Activated naive CD8-positive, alpha-beta T cell treated with anti-CD3 and anti-CD28 coated beads for 36 hours (primary cell): ENCODE results near the gene CDIPT. TPM values are rescaled to one million over a fixed set of nuclear protein-coding genes. Genes with fewer than 3 reads are reported as not detected.
"Not testable (repeated sequence)": the region's sequence is repeated elsewhere in the genome, so short reads cannot be mapped to it uniquely, and the experiment has no call there.

ENCODE experiments used
- DNase-seq: peaks from one replicate; pipeline ENCODE4 v3.0.0; 2021
- H3K27ac Mint-ChIP-seq: one replicate; pipeline ENCODE4 v1.8.0; 2022; ENCODE audit warnings: mild to moderate bottlenecking, moderate library complexity, mixed read lengths
- H3K27me3 Mint-ChIP-seq: one replicate; pipeline ENCODE4 v1.8.0; 2022; ENCODE audit warnings: mild to moderate bottlenecking, mixed read lengths
- H3K36me3 Mint-ChIP-seq: one replicate; pipeline ENCODE4 v1.8.0; 2021; ENCODE audit warnings: mild to moderate bottlenecking, mixed read lengths
- H3K4me1 Mint-ChIP-seq: one replicate; pipeline ENCODE4 v1.8.0; 2021; ENCODE audit warnings: mixed read lengths
- H3K4me3 Mint-ChIP-seq: one replicate; pipeline ENCODE4 v1.8.0; 2022; ENCODE audit warnings: mild to moderate bottlenecking, moderate library complexity, mixed read lengths
- H3K9me3 Mint-ChIP-seq: one replicate; pipeline ENCODE4 v1.8.0; 2022; ENCODE audit warnings: mixed read lengths
- total RNA-seq, 2 experiments: library from RNA; stranded (reverse); gene quantifications; one replicate each; pipeline ENCODE4 v1.2.3, GENCODE V29; 2021

CDIPT gene
- total RNA-seq, 2 experiments from 2014 or later = 46.8 to 50.6 TPM

DNA sequence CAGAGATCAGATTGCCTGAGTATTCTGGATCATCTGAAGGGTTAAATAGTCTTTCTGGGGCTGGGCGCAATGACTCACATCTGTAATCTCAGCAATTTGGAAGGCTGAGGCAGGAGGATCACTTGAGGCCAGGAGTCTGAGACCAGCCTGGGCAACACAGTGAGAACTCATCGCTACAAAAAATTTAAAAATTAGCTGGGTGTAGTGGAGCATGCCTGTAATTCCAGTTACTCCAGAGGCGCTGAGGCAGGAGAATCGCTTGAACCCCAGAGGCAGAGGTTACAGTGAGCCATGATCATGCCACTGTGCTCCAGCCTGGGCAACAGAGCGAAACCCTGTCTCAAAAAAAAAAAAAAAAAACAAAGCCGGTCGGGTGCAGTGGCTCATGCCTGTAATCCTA, 27.1 kb downstream of the CDIPT start:
- peaks cover 11% of the 10 kb centered on the region for H3K4me1 Mint-ChIP-seq
- H3K27ac Mint-ChIP-seq = no peak overlapping the region
- H3K4me3 Mint-ChIP-seq = no peak overlapping the region
- DNase-seq = no peak
- H3K36me3 Mint-ChIP-seq = peaks cover 9% of the 10 kb centered on the region
- H3K27me3 Mint-ChIP-seq = no peaks in the 10 kb centered on the region
- no peaks in the 10 kb centered on the region for H3K9me3 Mint-ChIP-seq

DNA sequence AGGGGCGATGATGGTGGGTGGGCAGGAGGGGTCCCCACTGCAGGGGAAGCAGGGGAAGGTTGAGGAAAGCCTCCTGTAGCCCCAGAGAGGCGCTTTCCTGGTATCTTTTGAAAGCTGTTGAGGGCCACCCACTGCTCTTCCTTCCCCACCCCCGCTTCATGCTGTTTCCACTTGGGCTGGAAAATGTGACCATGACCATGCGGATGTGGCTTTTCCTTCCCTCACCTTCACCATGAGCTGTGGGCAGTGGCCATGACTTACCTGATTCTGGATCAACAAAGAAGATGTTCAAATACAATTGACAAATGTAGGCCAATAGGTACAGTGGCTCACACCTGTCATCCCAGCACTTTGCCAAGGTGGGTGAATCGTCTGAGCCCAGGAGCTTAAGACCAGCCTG, 28.9 kb downstream of the CDIPT start:
- Mint-ChIP-seq H3K4me3 (no peak overlapping the region), H3K27me3 (no peaks in the 10 kb centered on the region), H3K36me3 (peaks cover 9% of the 10 kb centered on the region), H3K27ac (peak overlapping the region; percentile 54), H3K4me1 (peaks cover 17% of the 10 kb centered on the region), H3K9me3 (no peaks in the 10 kb centered on the region)
- DNase-seq = no peak

DNA sequence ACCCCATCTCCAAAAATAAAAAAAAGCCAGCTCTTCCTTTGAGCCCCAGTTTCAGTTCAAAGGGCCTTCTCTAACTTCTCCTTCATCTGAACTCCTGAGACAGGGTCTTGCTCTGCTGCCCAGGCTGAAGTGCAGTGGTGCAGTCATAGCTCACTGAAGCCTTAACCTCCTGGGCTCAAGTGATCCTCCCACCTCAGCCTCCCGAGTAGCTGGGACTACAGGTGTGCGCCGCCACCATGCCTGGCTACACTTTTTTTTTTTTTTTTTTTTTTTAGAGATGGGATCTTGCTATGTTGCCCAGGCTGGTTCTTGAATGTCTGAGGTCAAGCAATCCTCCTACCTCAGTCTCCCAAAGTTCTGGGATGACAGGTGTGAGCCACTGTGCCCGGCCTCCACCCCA, 29.8 kb downstream of the CDIPT start:
- H3K4me1 Mint-ChIP-seq = peaks cover 19% of the 10 kb centered on the region
- not testable (repeated sequence) for DNase-seq, H3K36me3 Mint-ChIP-seq, H3K27ac Mint-ChIP-seq, H3K4me3 Mint-ChIP-seq, H3K27me3 Mint-ChIP-seq, H3K9me3 Mint-ChIP-seq

DNA sequence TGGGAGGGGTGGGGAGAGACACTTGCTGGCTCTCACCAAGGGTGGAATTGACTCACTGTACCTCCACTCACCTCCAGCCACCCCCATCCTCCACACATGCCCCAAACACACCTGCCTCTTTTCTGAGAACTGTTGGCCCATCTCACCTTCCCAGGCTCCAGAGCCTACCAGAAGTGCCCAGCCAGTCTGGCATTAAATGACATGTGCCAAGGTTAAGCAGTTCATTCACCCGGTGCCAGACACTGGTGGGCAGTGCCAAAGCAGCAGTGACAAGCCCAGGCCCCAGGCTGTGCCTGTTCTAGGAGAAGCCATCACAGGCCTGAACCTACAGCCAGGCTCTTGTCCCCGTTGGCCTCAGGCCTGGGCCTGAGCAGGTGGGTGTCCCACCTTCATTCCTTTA, 31.5 kb downstream of the CDIPT start:
- DNase-seq = no peak
- H3K36me3 Mint-ChIP-seq = peaks cover 9% of the 10 kb centered on the region
- H3K27ac Mint-ChIP-seq = no peak overlapping the region
- peaks cover 32% of the 10 kb centered on the region for H3K4me1 Mint-ChIP-seq
- H3K9me3 Mint-ChIP-seq = no peaks in the 10 kb centered on the region
- no peak overlapping the region for H3K4me3 Mint-ChIP-seq
- H3K27me3 Mint-ChIP-seq = no peaks in the 10 kb centered on the region

DNA sequence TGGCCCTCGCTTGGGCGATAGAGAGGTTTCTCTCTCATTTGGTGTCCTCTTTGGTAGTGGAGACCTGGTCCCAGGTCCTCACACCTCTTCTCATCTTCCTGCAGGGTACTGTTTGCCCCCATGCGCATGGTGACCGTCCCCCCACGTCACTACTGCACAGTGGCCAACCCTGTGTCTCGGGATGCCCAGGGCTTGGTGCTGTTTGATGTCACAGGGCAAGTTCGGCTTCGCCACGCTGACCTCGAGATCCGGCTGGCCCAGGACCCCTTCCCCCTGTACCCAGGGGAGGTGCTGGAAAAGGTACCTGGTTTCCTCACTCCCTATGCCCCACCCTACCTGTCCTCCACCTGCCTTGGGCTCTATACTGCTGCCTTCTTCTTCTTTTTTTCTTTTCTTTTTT, 32.3 kb downstream of the CDIPT start:
- H3K4me1 Mint-ChIP-seq = peaks cover 39% of the 10 kb centered on the region
- H3K27ac Mint-ChIP-seq = no peak overlapping the region

DNA sequence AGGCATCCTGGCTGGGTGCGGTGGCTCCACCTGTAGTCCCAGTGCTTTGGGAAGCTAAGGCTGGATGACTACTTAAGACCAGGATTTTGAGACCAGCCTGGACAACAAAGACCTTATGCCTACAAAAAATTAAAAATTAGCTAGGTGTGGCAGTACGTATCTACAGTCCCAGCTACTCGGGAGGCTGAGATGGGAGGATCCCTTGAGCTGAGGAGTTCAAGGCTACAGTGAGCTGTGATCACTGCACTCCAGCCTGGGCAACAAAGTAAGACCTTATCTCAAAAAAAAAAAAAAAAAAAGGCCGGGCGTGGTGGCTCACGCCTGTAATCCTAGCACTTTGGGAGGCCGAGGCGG, 36.7 kb downstream of the CDIPT start:
- no peaks in the 10 kb centered on the region for H3K9me3 Mint-ChIP-seq
- H3K36me3 Mint-ChIP-seq = peaks cover 2% of the 10 kb centered on the region
- H3K27ac Mint-ChIP-seq = peak overlapping the region; percentile 97
- peaks cover 68% of the 10 kb centered on the region for H3K4me1 Mint-ChIP-seq
- DNase-seq = no peak
- peak overlapping the region; percentile 78 for H3K4me3 Mint-ChIP-seq
- H3K27me3 Mint-ChIP-seq = no peaks in the 10 kb centered on the region

More for the DNA sequence above, 32.3 kb downstream of the CDIPT start:
- peaks cover 9% of the 10 kb centered on the region for H3K36me3 Mint-ChIP-seq
- no peaks in the 10 kb centered on the region for H3K27me3 Mint-ChIP-seq
- H3K9me3 Mint-ChIP-seq = no peaks in the 10 kb centered on the region
- H3K4me3 Mint-ChIP-seq = no peak overlapping the region
- DNase-seq = no peak

DNA sequence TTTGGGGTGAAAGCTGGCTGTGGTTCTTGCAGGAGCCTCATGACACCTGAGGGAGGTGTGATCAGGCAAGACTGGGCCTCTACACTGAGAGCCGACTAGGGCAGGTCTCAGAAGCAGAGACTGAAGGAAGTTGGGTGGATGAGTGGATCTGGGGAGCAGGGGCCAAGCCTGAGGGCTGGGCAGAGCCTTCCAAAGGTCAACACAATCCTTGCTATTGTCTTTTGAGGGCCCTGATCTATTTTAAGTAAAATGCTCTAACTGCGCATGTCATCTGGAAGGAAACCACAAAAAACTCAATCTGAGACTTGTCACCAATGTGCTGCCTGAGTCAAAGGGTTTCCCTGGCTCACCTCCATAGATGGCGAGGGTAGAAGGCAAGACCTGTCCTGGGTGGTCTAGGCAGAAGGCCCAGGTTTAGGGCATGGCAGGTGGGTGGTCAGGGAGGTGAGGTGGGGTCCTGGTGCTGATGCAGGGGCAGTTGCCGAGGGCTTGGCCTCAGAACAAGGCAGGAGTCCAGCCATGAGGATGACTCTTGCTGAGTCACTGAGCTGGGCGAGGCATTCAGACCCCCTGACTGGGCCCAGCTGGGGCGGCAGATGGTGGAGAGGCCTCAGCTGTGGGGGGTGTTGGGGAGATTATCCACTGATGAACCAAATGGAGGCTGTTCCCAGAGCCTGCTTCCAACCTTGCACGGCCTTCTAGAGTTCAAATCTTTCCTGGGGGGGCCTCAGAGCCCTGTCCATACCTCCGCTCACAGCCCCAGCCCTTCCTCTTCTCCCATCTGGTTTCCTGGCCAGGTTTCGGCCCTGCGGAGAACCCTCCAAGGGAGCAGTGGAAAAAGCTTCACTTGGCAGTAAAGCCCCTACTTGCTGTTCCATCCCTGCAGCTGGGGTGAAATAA, 37.6 kb downstream of the CDIPT start:
- peak overlapping the region; percentile 97 for H3K27ac Mint-ChIP-seq
- peaks cover 71% of the 10 kb centered on the region for H3K4me1 Mint-ChIP-seq
- no peaks in the 10 kb centered on the region for H3K27me3 Mint-ChIP-seq
- peaks cover 2% of the 10 kb centered on the region for H3K36me3 Mint-ChIP-seq
- H3K4me3 Mint-ChIP-seq = peak overlapping the region; percentile 26
- DNase-seq = peak; percentile 64
- H3K9me3 Mint-ChIP-seq = no peaks in the 10 kb centered on the region

DNA sequence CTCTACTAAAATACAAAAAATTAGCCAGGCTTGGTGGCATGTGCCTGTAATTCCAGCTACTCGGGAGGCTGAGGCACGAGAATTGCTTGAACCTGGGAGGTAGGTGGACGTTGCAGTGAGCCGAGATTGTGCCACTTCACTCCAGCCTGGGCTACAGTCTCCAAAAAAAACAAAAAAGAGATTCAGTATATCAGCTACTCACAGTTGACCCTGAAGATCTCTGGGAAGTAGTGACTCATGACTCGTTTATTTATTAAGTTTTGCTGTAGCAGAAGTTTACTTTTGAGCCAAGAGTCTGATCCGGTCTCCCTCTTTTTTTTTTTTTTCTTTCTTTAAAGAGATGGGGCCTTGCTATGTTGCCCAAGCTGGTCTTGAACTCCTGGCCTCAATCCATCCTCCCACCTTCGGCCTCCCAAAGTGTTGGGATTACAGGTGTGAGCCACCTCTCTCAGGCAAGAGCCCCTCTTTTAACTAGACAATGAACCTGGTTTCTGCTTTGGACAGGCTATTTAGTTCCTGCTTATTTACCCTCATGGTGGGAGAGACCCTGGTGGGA, 38.4 kb downstream of the CDIPT start:
- Mint-ChIP-seq H3K9me3 (no peaks in the 10 kb centered on the region), H3K27me3 (no peaks in the 10 kb centered on the region), H3K4me1 (peaks cover 73% of the 10 kb centered on the region), H3K27ac (peak overlapping the region; percentile 97), H3K36me3 (peaks cover 2% of the 10 kb centered on the region), H3K4me3 (peak overlapping the region; percentile 26)
- no peak for DNase-seq

DNA sequence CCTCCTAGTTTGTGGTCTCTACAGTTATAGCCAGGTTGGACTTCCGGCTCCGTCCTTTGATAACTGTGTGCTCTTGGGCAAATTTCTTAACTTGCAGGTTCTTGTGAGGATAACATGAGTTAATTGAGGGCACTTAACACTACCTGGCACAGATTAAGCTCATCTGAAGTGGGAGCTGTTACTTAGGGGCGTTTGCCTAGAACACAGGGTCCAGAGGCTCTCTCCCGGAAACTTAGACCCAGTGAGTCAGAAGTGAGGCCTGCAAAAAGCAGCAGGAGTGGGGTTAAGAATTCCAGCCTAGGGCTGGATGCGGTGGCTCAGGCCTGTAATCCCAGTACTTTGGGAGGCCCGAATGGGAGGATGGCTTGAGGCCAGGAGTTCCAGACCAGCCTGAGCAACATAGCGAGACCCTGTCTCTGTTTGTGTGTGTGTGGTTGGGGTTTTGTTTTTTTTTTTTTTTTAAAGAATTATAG, 41.3 kb downstream of the CDIPT start:
- H3K27me3 Mint-ChIP-seq = no peaks in the 10 kb centered on the region
- peaks cover 75% of the 10 kb centered on the region for H3K4me1 Mint-ChIP-seq
- no peak for DNase-seq
- peak overlapping the region; percentile 89 for H3K4me3 Mint-ChIP-seq
- peaks cover 23% of the 10 kb centered on the region for H3K36me3 Mint-ChIP-seq
- H3K27ac Mint-ChIP-seq = peak overlapping the region; percentile 94
- H3K9me3 Mint-ChIP-seq = no peaks in the 10 kb centered on the region

DNA sequence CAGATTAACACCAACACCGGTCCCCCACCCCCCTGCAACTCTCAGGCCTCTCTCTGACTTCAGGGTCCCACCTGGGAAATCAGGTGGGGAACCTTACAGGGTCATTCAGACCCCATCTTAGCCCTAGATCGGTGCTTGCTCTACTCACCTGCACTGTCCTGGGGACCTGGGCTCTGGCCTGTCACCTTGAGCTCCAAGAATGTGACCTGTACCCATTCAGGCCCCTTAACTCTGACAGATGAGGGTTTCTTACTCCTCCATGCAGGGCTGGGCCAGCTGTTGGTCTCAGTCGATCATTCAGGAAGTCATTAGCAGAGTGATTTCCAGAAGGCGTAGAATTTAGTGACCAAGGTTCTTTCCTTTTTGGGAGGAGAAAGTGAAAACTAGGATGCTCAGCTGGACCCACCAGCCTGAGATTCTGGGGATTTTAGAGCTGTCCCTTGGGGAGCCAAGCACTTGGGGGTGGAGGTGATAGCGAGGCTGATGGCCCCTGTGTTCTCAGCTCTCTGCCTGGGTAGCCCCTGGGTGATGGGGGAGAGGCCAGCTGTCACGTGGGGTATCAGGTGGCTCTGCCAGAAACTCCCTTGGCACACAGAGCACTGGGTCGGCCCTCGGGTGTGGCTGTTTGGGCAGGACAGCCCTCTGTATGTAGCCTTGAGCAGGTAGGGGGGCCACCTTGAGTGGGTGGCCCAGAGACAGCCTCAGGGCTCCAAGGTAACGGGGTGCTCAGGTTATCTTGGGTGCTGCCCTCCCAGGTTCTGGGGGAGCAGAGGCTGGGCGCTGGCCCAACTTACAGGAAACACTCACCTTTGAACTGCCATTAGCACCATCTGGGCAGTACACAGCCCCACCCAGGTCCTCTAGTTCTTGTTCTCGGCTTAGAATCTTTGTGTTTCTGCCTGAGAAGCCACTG, 42.0 kb downstream of the CDIPT start:
- peaks cover 68% of the 10 kb centered on the region for H3K4me1 Mint-ChIP-seq

DNA sequence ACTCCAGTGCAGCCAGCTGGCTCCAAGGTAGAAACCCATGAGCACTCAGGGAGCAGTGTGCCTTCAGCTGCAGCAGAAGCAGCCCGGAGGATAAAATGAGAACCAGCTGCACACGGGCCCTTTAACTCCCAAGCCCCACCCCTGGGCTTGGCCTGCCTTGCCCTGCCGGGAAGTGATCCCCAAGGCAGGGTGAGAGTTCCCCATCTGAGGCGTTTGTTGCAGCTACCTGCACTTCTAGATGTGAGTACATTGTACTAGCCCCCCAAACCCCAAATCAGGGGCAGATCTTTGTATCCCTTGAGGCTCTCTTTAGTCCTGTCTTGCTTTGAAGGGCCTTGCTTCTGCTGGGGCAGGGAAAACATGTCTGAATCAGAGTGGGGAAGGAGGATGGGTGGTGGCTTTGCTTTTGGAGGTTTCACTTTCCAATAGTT, 42.7 kb downstream of the CDIPT start, which contains the start of gene MVP:
TSS of gene MVP (plus strand) at position 192 of the 431 bp plus-strand sequence. CDS start 10,088 bp downstream, outside the sequence.
- Mint-ChIP-seq H3K4me1 (peaks cover 65% of the 10 kb centered on the region), H3K36me3 (peaks cover 24% of the 10 kb centered on the region), H3K9me3 (no peaks in the 10 kb centered on the region), H3K27me3 (peaks cover 4% of the 10 kb centered on the region), H3K27ac (peak within 1 kb of the TSS; percentile 94), H3K4me3 (peak within 1 kb of the TSS; percentile 89)
- peak; percentile 59 for DNase-seq

More for the DNA sequence above, 42.0 kb downstream of the CDIPT start:
- Mint-ChIP-seq H3K9me3 (no peaks in the 10 kb centered on the region), H3K4me3 (peak overlapping the region; percentile 89), H3K27ac (peak overlapping the region; percentile 94), H3K27me3 (peaks cover under 1% of the 10 kb centered on the region), H3K36me3 (peaks cover 24% of the 10 kb centered on the region)
- DNase-seq = peak; percentile 61

DNA sequence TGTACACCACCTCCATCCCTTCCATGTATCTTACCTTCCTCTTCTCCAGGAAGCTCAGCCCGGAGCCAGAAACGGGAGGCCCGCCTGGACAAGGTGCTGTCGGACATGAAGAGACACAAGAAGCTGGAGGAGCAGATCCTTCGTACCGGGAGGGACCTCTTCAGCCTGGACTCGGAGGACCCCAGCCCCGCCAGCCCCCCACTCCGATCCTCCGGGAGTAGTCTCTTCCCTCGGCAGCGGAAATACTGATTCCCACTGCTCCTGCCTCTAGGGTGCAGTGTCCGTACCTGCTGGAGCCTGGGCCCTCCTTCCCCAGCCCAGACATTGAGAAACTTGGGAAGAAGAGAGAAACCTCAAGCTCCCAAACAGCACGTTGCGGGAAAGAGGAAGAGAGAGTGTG, 43.5 kb downstream of the CDIPT start:
- Mint-ChIP-seq H3K27ac (peak overlapping the region; percentile 94), H3K4me3 (peak overlapping the region; percentile 89), H3K4me1 (peaks cover 65% of the 10 kb centered on the region), H3K36me3 (peaks cover 24% of the 10 kb centered on the region), H3K27me3 (peaks cover 4% of the 10 kb centered on the region), H3K9me3 (no peaks in the 10 kb centered on the region)
- no peak for DNase-seq

DNA sequence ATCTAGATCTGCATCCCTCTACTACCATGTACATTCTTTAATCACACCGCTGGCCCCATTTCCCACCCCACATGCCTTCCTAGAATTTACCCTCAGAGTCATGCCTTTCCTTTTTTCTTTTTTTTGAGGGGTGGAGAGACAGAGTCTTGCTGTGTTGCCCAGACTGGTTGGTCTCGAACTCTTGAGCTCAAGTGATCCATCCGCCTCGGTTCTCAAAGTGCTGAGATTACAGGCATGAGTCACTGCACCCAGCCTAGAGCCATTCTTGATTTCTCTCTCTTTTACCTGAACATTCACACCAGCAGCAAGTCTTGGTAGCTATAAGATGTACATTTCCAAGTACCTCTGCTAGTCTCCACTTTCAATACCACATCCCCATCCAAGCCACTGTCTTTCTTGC, 44.9 kb downstream of the CDIPT start:
- no peak for DNase-seq
- H3K27me3 Mint-ChIP-seq = peaks cover 4% of the 10 kb centered on the region
- no peaks in the 10 kb centered on the region for H3K9me3 Mint-ChIP-seq
- peak overlapping the region; percentile 82 for H3K4me3 Mint-ChIP-seq
- peak overlapping the region; percentile 87 for H3K27ac Mint-ChIP-seq
- H3K36me3 Mint-ChIP-seq = peaks cover 24% of the 10 kb centered on the region
- H3K4me1 Mint-ChIP-seq = peaks cover 61% of the 10 kb centered on the region

DNA sequence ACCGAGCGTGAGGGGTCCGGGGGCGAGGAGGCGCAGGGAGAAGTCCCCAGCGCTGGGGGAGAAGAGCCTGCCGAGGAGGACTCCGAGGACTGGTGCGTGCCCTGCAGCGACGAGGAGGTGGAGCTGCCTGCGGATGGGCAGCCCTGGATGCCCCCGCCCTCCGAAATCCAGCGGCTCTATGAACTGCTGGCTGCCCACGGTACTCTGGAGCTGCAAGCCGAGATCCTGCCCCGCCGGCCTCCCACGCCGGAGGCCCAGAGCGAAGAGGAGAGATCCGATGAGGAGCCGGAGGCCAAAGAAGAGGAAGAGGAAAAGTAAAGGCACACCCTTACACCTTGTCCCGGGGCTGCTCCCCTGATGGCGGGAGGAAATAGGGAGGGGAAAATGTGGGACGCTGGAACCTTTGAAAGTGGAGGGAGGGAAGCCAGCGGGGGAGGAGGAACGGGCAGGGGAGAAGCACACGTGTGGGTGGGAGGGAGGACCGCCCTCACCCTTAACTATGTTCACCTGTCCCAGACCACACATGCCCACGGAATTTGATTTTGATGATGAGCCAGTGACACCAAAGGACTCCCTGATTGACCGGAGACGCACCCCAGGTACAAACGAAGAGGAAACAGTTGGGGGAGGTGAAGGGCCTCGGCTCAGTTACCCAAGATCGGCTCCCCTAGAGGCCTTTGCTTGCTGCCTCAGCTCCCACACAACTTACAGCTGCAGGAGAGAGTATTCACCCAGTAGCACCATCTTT, 46.2 kb downstream of the CDIPT start:
- Mint-ChIP-seq H3K36me3 (peaks cover 22% of the 10 kb centered on the region), H3K27me3 (peaks cover 8% of the 10 kb centered on the region), H3K4me3 (peak overlapping the region; percentile 94), H3K4me1 (peaks cover 53% of the 10 kb centered on the region), H3K9me3 (no peaks in the 10 kb centered on the region), H3K27ac (peak overlapping the region; percentile 95)
- peak; percentile 84 for DNase-seq
